HEK293T (cell line): ENCODE results near the gene RASL11A.

Source experiments
- FOXK2 ChIP-seq: fragments of 450-650 bp; IDR thresholded peaks from 2 replicates; pipeline ENCODE4 v1.6.1; 2016; ENCODE audit warnings: mild to moderate bottlenecking
- FOXM1 ChIP-seq: fragments of 450-650 bp; IDR thresholded peaks from 2 replicates; pipeline ENCODE4 v1.6.1; 2017; ENCODE audit warnings: mild to moderate bottlenecking, borderline replicate concordance
- NFRKB ChIP-seq: fragments of 450-650 bp; IDR thresholded peaks from 2 replicates; pipeline ENCODE4 v1.6.1; 2016; ENCODE audit warnings: mild to moderate bottlenecking, moderate library complexity
- SP1 ChIP-seq: fragments of 450-650 bp; IDR thresholded peaks from 2 replicates; pipeline ENCODE4 v1.6.1; 2017

DNA sequence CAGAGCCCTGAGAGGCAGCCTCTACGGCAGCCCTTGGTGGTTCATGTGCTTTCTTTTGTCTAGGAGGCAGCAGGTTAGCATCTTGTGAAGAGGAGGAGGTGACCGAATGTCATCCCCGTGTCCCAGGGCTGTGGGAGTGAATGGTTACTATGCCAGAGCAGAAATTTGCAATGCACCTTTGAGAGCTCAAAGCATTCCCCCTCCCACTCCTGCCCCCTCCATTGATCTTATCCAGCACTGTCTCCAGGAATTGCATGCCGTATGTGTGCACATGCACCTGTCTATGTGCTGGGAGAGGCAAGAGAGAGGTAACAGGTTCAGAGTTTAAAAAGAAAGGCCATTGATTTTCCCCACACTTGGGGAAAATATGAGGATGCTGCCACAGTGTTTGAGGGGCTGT, 10.2 kb downstream of the RASL11A start:
- no peak for TF ChIP-seq SP1
- no peak for TF ChIP-seq FOXM1
- no peak for TF ChIP-seq FOXK2
- TF ChIP-seq NFRKB, result no peak
